ENCODE results near the gene TTC34. TPM values are rescaled to one million over a fixed set of nuclear protein-coding genes. Genes with fewer than 3 reads are reported as not detected.
A peak's percentile ranks its signal among the peaks of the same experiment; 100 is the strongest.

Gene TTC34
- total and polyA plus RNA-seq, 9 of the 15 experiments (the other 6 are each of a cell fraction or from before 2014, with no cell fraction given) = 0.03 to 0.38 (median 0.05) TPM; not detected in 2

GRCh38 chr1:2606881-2607621, 194.4 kb downstream of the TTC34 start:
- Histone ChIP-seq H3K79me2 (ENCODE audit: control insufficient read depth, insufficient read depth, low read length) (no peaks in the 10 kb centered on the region), H3K4me2 (ENCODE audit: insufficient read depth, low read length) (no peak overlapping the region), H3K27ac (ENCODE audit: extremely low read depth, low read depth, low read length) (no peak overlapping the region), H3K27me3 (ENCODE audit: control insufficient read depth in 2 of 2, insufficient read depth in 2 of 2, low read length in 2 of 2) (peaks cover 22 to 60% of the 10 kb centered on the region in 2 experiments; a peak in 4 of 5 replicates), H3K9me1 (ENCODE audit: control insufficient read depth, insufficient read depth, low read length) (no peaks in the 10 kb centered on the region), H3K9me3 (replicated peaks; ENCODE audit: control insufficient read depth, insufficient read depth, low read depth, low read length) (no peaks in the 10 kb centered on the region), H2AFZ (ENCODE audit: low read depth, low read length) (no peak overlapping the region), H4K20me1 (replicated peaks; ENCODE audit: control insufficient read depth, insufficient read depth, low read length) (peaks cover 4% of the 10 kb centered on the region; the same call in 1 of the 2 replicates), H3K36me3 (ENCODE audit: control insufficient read depth, insufficient read depth, low read length) (no peaks in the 10 kb centered on the region), H3K9ac (ENCODE audit: insufficient read depth in 1 of 2, low read depth in 2 of 2, low read length in 2 of 2) (no peak overlapping the region), H3K4me1 (replicated peaks in 1 of 2; ENCODE audit: control insufficient read depth in 2 of 2, insufficient read depth in 2 of 2, low read length in 2 of 2) (peaks cover 0 to 52% of the 10 kb centered on the region in 2 experiments; a peak in 2 of 5 replicates), H3K4me3 (no peak overlapping the region)
- no TSS peak for BruUV-seq (replicated peaks)
- in situ Hi-C loops (cut with MboI) (no loop called here), intact Hi-C loops (cut with micrococcal nuclease) (no loop called here)
- 0 out of 2 replicates have a peak, but pooled peaks have one; percentile 7 for TF ChIP-seq BHLHE40 (IDR thresholded peaks at IDR 0.05; ENCODE audit: low read length)
- TF ChIP-seq TRIM24 (IDR thresholded peaks at IDR 0.05) = no peak
- DNase-seq (ENCODE audit: extremely low read depth in 1 of 4, low spot score in 3 of 4) = no peak
- no peak for ATAC-seq
- CTCF ChIA-PET (ENCODE audit: low intra/inter-chr PET ratio) = no interaction called here
- 9% methylated on average over 25 of the region's 36 CpGs for WGBS (ENCODE audit: insufficient coverage, low coverage, missing lambda C conversion rate)
- POLR2A ChIA-PET = no interaction called here
- no peak for FAIRE-seq

- peaks cover 28 to 66% of the 10 kb centered on the region in 2 experiments; a peak in 4 of 5 replicates for H3K27me3 ChIP-seq (ENCODE audit: control insufficient read depth in 2 of 2, insufficient read depth in 2 of 2, low read length in 2 of 2)
- peaks cover 0 to 45% of the 10 kb centered on the region in 2 experiments; a peak in 2 of 5 replicates for H3K4me1 ChIP-seq (replicated peaks in 1 of 2; ENCODE audit: control insufficient read depth in 2 of 2, insufficient read depth in 2 of 2, low read length in 2 of 2)
- no peak overlapping the region for H3K9ac ChIP-seq (ENCODE audit: insufficient read depth in 1 of 2, low read depth in 2 of 2, low read length in 2 of 2)
- H3K9me1 ChIP-seq (ENCODE audit: control insufficient read depth, insufficient read depth, low read length) = no peaks in the 10 kb centered on the region
- ATAC-seq = no peak
- H3K4me3 ChIP-seq = no peak overlapping the region
- 0 out of 2 replicates have a peak, but pooled peaks cover 9% of the 10 kb centered on the region for H4K20me1 ChIP-seq (replicated peaks; ENCODE audit: control insufficient read depth, insufficient read depth, low read length)
- no peak overlapping the region for H3K4me2 ChIP-seq (ENCODE audit: insufficient read depth, low read length)
- no peak for FAIRE-seq
- no peaks in the 10 kb centered on the region for H3K36me3 ChIP-seq (ENCODE audit: control insufficient read depth, insufficient read depth, low read length)
- no peak overlapping the region for H2AFZ ChIP-seq (ENCODE audit: low read depth, low read length)
- BruUV-seq (replicated peaks) = no TSS peak
- WGBS (ENCODE audit: insufficient coverage, low coverage, missing lambda C conversion rate) = 13% methylated on average over 15 of the region's 15 CpGs
- no peaks in the 10 kb centered on the region for H3K79me2 ChIP-seq (ENCODE audit: control insufficient read depth, insufficient read depth, low read length)
- ChIA-PET CTCF (ENCODE audit: low intra/inter-chr PET ratio) (no interaction called here), POLR2A (no interaction called here)
- intact Hi-C loops (cut with micrococcal nuclease) (no loop called here), in situ Hi-C loops (cut with MboI) (no loop called here)
- H3K9me3 ChIP-seq (replicated peaks; ENCODE audit: control insufficient read depth, insufficient read depth, low read depth, low read length) = no peaks in the 10 kb centered on the region
- no peak overlapping the region for H3K27ac ChIP-seq (ENCODE audit: extremely low read depth, low read depth, low read length)
- no peak for DNase-seq (ENCODE audit: extremely low read depth in 1 of 4, low spot score in 3 of 4)
- no peak for TF ChIP-seq CSDE1 (IDR thresholded peaks at IDR 0.05)
- no peak for TF ChIP-seq CCAR2 (IDR thresholded peaks at IDR 0.05; ENCODE audit: low read depth, low read length)
- no peak for TF ChIP-seq TEAD1 (CRISPR knock-in tag; IDR thresholded peaks at IDR 0.05)
- no peak for TF ChIP-seq SIX5 (IDR thresholded peaks at IDR 0.05; ENCODE audit: borderline replicate concordance in 1 of 2, insufficient read depth in 1 of 2, low read depth in 1 of 2, low read length in 2 of 2)
- TF ChIP-seq ZBED1 (IDR thresholded peaks at IDR 0.05) = no peak
- no peak for TF ChIP-seq TGIF2 (CRISPR knock-in tag; IDR thresholded peaks at IDR 0.05)
- no peak for TF ChIP-seq MECOM (CRISPR knock-in tag; IDR thresholded peaks at IDR 0.05)
- TF ChIP-seq ZNF79 (CRISPR knock-in tag; IDR thresholded peaks at IDR 0.05; ENCODE audit: low read depth) = no peak
- TF ChIP-seq ZSCAN29 (IDR thresholded peaks at IDR 0.05) = no peak
- no peak for TF ChIP-seq PKNOX1 (IDR thresholded peaks at IDR 0.05)
- TF ChIP-seq, protein P1, sequence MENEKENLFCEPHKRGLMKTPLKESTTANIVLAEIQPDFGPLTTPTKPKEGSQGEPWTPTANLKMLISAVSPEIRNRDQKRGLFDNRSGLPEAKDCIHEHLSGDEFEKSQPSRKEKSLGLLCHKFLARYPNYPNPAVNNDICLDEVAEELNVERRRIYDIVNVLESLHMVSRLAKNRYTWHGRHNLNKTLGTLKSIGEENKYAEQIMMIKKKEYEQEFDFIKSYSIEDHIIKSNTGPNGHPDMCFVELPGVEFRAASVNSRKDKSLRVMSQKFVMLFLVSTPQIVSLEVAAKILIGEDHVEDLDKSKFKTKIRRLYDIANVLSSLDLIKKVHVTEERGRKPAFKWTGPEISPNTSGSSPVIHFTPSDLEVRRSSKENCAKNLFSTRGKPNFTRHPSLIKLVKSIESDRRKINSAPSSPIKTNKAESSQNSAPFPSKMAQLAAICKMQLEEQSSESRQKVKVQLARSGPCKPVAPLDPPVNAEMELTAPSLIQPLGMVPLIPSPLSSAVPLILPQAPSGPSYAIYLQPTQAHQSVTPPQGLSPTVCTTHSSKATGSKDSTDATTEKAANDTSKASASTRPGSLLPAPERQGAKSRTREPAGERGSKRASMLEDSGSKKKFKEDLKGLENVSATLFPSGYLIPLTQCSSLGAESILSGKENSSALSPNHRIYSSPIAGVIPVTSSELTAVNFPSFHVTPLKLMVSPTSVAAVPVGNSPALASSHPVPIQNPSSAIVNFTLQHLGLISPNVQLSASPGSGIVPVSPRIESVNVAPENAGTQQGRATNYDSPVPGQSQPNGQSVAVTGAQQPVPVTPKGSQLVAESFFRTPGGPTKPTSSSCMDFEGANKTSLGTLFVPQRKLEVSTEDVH (IDR thresholded peaks at IDR 0.05; ENCODE audit: low read depth, partially characterized antibody) = no peak
Measured at GRCh38 chr1:2606396-2606880, 195.1 kb downstream of the TTC34 start.
